Activated T-cell treated with anti-CD3 and anti-CD28 coated beads, Interleukin-2, amount 50 U/mL, for 72 hours (primary cell): ENCODE data around the gene NFIB. TPM values are rescaled to one million over a fixed set of nuclear protein-coding genes. Genes with fewer than 3 reads are reported as not detected.

Source experiments
- ATAC-seq, 2 donors: fragments of 150-1000 bp; cut with Tn5 transposase; replicated peaks in 1 of 2; 2 replicates each; pipeline ENCODE4 v1.10.0; 2021; ENCODE audit warnings: moderate library complexity in 2 of 2, mild to moderate bottlenecking in 1 of 2
- DNase-seq, 2 donors: peaks; one replicate each; pipeline ENCODE4 v3.0.0; 2021 to 2022; ENCODE audit warnings: mixed read lengths in 1 of 2
- H3K27ac Mint-ChIP-seq: one replicate; pipeline ENCODE4 v1.8.0; 2022; ENCODE audit warnings: mild to moderate bottlenecking, moderate library complexity, mixed read lengths
- H3K27me3 Mint-ChIP-seq: one replicate; pipeline ENCODE4 v1.8.0; 2022; ENCODE audit warnings: low read depth, mixed read lengths
- H3K36me3 Mint-ChIP-seq, 2 donors: one replicate each; pipeline ENCODE4 v1.8.0; 2022; ENCODE audit warnings: mixed read lengths in 2 of 2, mild to moderate bottlenecking in 1 of 2; ENCODE audit not compliant: insufficient read depth in 2 of 2
- H3K4me1 Mint-ChIP-seq: one replicate; pipeline ENCODE4 v1.8.0; 2022; ENCODE audit warnings: low read depth, mixed read lengths
- H3K4me3 Mint-ChIP-seq, 2 donors: one replicate each; pipeline ENCODE4 v1.8.0; 2022; ENCODE audit warnings: mild to moderate bottlenecking in 2 of 2, mixed read lengths in 2 of 2, moderate library complexity in 2 of 2
- H3K9me3 Mint-ChIP-seq, 2 donors: one replicate each; pipeline ENCODE4 v1.8.0; 2022; ENCODE audit warnings: mixed read lengths in 2 of 2
- total RNA-seq, 2 donors: library from RNA; stranded (reverse); gene quantifications; one replicate each; pipeline ENCODE4 v1.2.3, GENCODE V29; 2022

The NFIB gene
- total RNA-seq, 2 donors from 2014 or later: not detected

DNA sequence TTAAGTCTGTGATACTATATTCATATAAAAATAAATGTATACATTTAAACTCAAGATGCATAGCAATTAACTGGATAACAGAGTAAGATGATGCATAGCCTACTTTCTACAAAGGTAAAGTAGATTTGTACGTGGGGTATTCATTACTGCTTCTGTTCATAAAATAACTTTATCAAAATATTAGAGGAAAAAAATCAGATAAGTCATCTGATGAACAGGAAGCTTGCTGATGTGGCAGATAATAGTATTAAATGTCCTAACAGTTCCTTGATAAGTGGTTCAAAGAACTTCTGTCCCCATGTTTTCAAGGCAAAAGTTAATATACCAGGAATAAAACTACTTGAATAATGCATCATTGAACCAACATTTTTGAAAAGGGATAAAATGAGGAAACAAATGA lies 123.7 kb downstream of the NFIB start:
- no peaks in the 10 kb centered on the region for H3K27me3 Mint-ChIP-seq
- H3K9me3 Mint-ChIP-seq: peaks cover 0 to 4% of the 10 kb centered on the region in 2 donors
- H3K4me1 Mint-ChIP-seq: no peaks in the 10 kb centered on the region
- H3K4me3 Mint-ChIP-seq: no peak overlapping the region
- no peak overlapping the region for H3K27ac Mint-ChIP-seq
- no peaks in the 10 kb centered on the region for H3K36me3 Mint-ChIP-seq
- DNase-seq: no peak
- ATAC-seq: no peak

DNA sequence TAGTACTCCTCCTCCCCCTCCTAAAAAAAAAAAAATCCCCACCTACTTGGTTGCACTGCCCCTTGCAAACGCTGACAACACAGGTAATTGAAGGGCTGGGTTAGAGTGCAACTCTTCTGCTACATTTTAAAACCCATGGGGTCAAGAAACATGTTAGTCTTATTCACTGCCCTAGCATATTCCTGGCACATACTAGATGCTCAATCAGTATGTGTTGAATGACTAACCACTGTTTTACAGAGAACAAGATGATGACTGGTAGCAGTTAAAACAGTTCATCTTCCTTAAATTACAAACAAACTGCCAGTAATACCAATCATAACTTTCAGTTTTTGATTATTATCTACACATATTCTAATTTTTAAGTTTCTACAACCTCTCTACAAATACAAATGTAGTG lies 124.4 kb downstream of the NFIB start:
- Mint-ChIP-seq H3K4me1 (no peaks in the 10 kb centered on the region), H3K9me3 (peaks cover 0 to 4% of the 10 kb centered on the region in 2 donors), H3K4me3 (no peak overlapping the region), H3K27me3 (no peaks in the 10 kb centered on the region), H3K36me3 (no peaks in the 10 kb centered on the region), H3K27ac (no peak overlapping the region)
- no peak for DNase-seq
- no peak for ATAC-seq

DNA sequence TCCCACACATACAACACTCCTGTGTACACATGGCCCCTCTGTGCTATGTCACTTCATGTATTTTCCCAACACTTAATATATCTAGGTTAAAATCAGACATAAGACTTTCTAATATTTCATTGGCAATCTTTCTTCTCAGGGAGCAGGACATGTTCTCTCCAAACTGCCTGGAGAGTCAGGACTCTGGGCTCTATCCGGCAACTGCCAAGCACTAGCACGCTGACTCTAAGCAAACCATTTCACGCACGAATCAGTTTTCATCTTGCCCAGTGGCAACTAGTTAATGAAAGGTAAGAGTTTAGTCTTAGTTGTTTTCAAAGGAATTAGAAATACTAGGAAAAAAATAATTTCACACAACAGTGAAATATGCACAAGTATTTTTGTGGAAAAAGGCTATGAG lies 124.8 kb downstream of the NFIB start:
- peaks cover 0 to 4% of the 10 kb centered on the region in 2 donors for H3K9me3 Mint-ChIP-seq
- H3K27ac Mint-ChIP-seq: no peak overlapping the region
- ATAC-seq (no peak), DNase-seq (no peak)
- no peak overlapping the region for H3K4me3 Mint-ChIP-seq
- H3K4me1 Mint-ChIP-seq: no peaks in the 10 kb centered on the region
- H3K27me3 Mint-ChIP-seq: no peaks in the 10 kb centered on the region
- no peaks in the 10 kb centered on the region for H3K36me3 Mint-ChIP-seq

DNA sequence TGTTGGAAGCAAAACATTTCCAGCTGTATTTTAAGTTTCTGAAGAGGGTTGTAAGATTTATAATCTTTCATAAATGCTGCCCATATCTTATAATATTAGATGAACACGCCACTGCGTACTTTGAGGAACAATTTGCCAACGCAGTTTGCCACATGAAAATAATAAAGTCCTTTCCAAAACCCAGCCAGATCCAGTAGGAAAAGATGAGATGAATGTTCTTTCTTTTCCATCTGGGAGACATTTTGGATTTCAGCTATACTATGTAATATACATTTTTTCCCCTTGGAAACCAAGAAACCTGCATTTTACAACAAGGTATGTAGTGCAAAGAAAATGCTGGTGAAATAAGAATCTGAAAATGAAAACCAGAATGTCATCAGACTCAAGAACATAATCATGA lies 125.4 kb downstream of the NFIB start:
- no peak overlapping the region for H3K4me3 Mint-ChIP-seq
- no peak overlapping the region for H3K27ac Mint-ChIP-seq
- ATAC-seq: no peak
- DNase-seq: no peak
- no peaks in the 10 kb centered on the region for H3K36me3 Mint-ChIP-seq
- no peaks in the 10 kb centered on the region for H3K27me3 Mint-ChIP-seq
- peaks cover 0 to 4% of the 10 kb centered on the region in 2 donors for H3K9me3 Mint-ChIP-seq
- H3K4me1 Mint-ChIP-seq: no peaks in the 10 kb centered on the region

DNA sequence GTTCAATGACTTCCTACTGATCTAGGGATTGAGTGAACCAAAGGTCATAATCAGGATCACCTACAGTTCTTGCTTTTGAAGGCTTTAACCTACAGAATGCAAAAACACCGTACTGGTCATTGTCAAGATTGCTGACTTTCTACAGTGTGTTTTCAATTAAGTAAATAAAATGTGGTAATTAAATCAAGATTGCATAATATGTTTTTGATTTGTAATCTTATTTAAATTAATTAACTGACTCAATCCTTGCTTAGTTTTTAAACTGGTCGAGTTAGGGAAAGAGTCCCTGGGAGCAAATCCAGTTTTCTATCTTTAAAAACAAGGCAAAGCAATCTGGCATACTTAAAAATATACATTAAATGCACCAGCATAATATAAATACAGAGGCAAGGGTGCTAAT lies 125.9 kb downstream of the NFIB start:
- peaks cover 0 to 2% of the 10 kb centered on the region in 2 donors for H3K9me3 Mint-ChIP-seq
- no peaks in the 10 kb centered on the region for H3K4me1 Mint-ChIP-seq
- ATAC-seq: no peak
- H3K4me3 Mint-ChIP-seq: no peak overlapping the region
- H3K27ac Mint-ChIP-seq: no peak overlapping the region
- H3K27me3 Mint-ChIP-seq: no peaks in the 10 kb centered on the region
- no peak for DNase-seq
- H3K36me3 Mint-ChIP-seq: no peaks in the 10 kb centered on the region

DNA sequence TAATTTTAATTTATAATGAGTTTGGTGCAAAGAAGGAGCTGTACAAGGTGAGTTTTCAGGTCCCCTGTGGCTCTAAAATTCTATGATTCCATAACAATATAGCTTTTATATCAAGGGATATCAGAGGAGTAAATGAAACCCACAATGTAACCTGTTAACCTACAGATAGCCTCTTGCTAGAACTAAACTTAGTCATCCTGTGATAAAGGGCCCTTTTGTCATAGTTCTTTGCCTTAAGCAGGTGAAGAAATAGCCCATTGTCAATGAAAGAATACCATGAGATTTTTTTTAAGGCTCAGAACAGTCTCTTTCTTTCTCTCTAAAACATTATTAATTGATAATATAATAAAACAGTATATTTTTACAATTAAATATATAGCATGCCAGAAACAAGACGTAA lies 127.8 kb downstream of the NFIB start:
- Mint-ChIP-seq H3K4me1 (no peaks in the 10 kb centered on the region), H3K27me3 (no peaks in the 10 kb centered on the region), H3K36me3 (no peaks in the 10 kb centered on the region), H3K4me3 (no peak overlapping the region), H3K9me3 (no peaks in the 10 kb centered on the region), H3K27ac (no peak overlapping the region)
- DNase-seq (no peak), ATAC-seq (no peak)

DNA sequence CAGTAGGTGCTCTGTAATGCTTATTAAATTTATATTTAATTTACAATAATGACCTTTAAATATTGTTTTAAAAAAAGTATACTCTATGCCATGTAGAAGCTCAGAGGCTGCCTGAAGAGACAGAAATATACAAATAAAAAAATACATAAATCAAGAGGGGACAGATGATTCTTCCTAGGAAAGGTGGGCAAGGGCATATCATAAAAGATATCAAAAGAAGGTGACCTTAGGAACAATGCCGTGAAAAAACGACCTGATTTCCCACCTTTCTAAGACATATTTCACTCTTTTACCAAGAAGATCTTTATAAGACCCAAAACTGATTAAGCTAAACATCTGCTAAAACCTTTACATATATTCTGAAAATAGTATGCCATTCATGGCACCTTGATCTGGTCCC lies 128.9 kb downstream of the NFIB start:
- Mint-ChIP-seq H3K4me3 (no peak overlapping the region), H3K9me3 (no peaks in the 10 kb centered on the region), H3K36me3 (no peaks in the 10 kb centered on the region), H3K4me1 (no peaks in the 10 kb centered on the region), H3K27ac (no peak overlapping the region), H3K27me3 (no peaks in the 10 kb centered on the region)
- no peak for ATAC-seq
- DNase-seq: no peak

DNA sequence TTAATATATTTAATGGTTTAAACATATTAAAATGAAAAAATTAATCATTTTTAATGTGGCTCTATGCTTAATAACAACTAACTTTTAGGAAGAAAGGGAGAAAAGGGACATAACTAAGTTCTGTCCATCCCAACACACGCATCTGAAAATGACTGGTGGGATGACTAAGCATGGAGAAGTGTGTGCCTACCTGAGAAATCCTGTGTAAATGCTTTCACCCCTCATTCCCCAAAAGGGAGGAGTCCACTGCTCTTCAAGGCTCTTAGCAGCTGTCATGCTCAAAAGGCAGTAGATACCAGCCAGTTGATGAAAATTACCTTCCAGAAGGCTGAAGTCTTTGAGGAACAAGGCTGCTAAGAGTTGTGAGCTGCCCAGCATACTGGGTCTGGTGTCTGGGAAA lies 130.9 kb downstream of the NFIB start:
- ATAC-seq (no peak), DNase-seq (no peak)
- no peaks in the 10 kb centered on the region for H3K27me3 Mint-ChIP-seq
- H3K4me1 Mint-ChIP-seq: no peaks in the 10 kb centered on the region
- H3K4me3 Mint-ChIP-seq: no peak overlapping the region
- H3K27ac Mint-ChIP-seq: no peak overlapping the region
- H3K36me3 Mint-ChIP-seq: no peaks in the 10 kb centered on the region
- H3K9me3 Mint-ChIP-seq: no peaks in the 10 kb centered on the region

DNA sequence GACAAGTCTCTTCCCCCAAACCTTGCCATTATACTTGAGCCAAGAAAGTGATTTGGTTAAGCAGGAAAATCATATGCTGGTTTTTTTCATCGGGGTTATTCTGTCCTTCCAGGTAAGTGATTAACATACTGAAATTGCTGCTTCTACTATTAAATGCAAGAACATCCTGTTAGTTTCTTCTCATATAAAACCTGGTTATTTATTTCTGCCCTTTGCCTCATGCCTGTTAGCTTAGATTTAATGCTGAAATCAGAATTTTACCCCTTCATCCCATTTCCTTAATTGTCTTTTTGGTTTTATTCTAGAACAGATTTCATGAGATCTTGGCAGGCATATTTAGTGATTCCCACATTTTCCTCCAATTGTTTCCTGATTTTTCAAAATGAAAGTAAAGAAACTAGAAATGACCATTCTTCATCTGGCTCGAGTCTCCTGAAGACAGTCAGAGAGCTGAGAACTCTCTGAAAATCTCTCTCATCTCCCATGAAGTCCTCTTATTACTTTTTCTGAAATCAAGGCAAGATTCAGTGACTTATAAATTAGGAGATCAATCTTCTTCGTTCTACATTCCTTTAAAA lies 132.9 kb downstream of the NFIB start:
- H3K4me3 Mint-ChIP-seq: no peak overlapping the region
- no peaks in the 10 kb centered on the region for H3K4me1 Mint-ChIP-seq
- no peaks in the 10 kb centered on the region for H3K9me3 Mint-ChIP-seq
- no peak for DNase-seq
- no peaks in the 10 kb centered on the region for H3K36me3 Mint-ChIP-seq
- H3K27me3 Mint-ChIP-seq: no peaks in the 10 kb centered on the region
- ATAC-seq: no peak
- no peak overlapping the region for H3K27ac Mint-ChIP-seq

DNA sequence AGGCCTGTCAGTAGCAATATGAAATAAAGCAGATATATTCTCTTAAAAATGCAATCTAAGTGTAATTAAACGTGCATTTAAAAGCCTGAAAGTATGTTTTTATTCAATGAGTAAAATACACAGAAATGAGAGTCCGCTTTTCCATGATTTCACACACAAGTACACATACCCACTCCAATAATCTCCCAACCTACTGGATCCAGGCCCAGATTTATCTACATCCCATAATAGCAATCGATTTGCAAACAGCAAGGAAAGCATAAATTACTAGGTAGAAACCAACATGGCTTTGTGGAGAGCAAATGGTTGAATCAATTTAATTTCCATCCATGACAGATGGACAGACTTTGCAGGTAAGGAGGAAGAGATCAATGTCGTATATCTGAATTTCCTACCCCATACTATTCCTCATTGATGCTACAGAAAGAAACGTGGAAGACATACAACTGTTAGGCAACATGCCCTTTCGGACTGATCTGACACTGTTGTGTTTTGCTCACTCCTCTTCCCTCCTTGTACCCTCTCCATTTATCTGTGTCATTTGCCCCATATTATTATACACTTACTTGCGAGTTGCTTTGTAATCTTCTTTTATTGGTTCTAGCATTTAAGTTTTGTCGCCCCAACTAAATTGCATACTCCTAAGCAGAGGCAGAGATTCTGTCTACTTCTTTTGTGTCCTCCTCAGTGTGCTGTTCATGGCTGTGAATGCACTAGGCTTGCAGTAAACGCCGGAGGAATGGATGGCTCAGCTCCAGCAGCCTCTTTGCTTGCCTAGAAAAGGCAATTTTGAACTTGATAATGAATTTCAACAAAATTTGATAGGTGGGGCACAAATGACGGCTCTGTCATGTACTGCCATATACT lies 133.6 kb downstream of the NFIB start:
- no peak overlapping the region for H3K4me3 Mint-ChIP-seq
- no peaks in the 10 kb centered on the region for H3K4me1 Mint-ChIP-seq
- no peaks in the 10 kb centered on the region for H3K27me3 Mint-ChIP-seq
- ATAC-seq (no peak), DNase-seq (no peak)
- H3K9me3 Mint-ChIP-seq: no peaks in the 10 kb centered on the region
- H3K27ac Mint-ChIP-seq: no peak overlapping the region
- H3K36me3 Mint-ChIP-seq: no peaks in the 10 kb centered on the region

DNA sequence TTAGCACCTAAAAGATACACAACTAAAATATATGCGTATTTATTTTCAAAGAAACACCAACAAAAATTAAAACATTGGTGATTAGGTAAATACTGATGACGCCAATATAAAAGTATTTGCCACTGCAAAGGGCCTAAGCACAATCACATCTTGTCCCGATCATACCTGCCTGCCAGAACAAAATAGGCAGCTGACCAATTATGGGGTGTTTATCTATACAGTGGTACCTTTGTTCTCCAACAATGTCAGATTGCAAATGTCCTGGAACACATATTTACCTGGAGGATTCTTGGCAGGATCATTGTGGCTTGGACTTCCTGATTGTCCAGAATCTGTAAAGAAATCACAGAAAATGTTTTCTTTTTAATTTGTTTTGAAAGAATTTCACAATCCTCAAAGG lies 134.5 kb downstream of the NFIB start:
- H3K27ac Mint-ChIP-seq: no peak overlapping the region
- DNase-seq: no peak
- H3K4me1 Mint-ChIP-seq: no peaks in the 10 kb centered on the region
- no peaks in the 10 kb centered on the region for H3K27me3 Mint-ChIP-seq
- H3K36me3 Mint-ChIP-seq: no peaks in the 10 kb centered on the region
- H3K4me3 Mint-ChIP-seq: no peak overlapping the region
- no peak for ATAC-seq
- H3K9me3 Mint-ChIP-seq: no peaks in the 10 kb centered on the region

DNA sequence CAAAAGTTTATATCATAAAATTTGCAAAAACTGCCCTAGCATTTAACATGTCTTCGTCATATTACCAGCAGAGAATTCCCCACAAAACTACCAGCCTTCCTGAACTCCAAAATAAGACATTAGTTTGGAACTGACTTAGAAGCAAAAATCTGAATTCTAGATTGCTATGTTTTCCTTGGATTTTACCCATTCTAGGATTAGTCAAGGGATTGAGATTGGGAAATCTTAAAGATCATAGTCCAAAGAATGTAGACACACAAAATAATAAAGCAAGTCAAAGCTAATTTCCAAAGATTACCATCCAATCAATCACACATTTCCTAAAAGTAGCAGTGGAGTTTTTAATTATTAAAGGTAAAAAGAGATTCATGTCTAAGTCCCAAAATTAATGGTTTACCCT lies 138.2 kb downstream of the NFIB start:
- Mint-ChIP-seq H3K4me3 (no peak overlapping the region), H3K36me3 (no peaks in the 10 kb centered on the region), H3K27me3 (no peaks in the 10 kb centered on the region), H3K27ac (no peak overlapping the region), H3K9me3 (no peaks in the 10 kb centered on the region), H3K4me1 (no peaks in the 10 kb centered on the region)
- no peak for DNase-seq
- no peak for ATAC-seq

DNA sequence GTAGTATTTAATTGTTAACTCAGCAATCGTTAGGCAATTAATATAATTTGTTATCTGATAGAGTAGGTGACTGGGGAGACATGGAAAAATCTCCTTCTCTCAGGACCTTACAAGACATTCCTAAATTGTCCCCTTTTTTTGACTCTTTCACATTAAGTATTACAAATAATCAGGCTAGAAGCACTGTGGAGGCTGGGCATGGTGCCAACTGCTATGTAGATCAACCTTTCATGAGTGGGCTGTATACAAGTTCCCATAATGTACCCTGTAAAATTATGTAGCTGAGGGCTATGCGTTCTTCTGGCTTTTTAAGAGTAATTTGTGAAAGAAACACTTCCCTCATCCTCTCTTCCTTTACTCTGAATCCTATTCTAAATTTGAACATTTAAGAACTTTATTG lies 140.2 kb downstream of the NFIB start:
- Mint-ChIP-seq H3K27me3 (no peaks in the 10 kb centered on the region), H3K4me1 (no peaks in the 10 kb centered on the region), H3K4me3 (no peak overlapping the region), H3K27ac (no peak overlapping the region), H3K9me3 (no peaks in the 10 kb centered on the region), H3K36me3 (no peaks in the 10 kb centered on the region)
- DNase-seq: no peak
- no peak for ATAC-seq
